Fibroblast of lung (primary cell): Measurements from ENCODE around the gene GATA5.

Experiments
- EZH2 ChIP-seq: IDR thresholded peaks from 2 replicates; pipeline ENCODE4 v1.5.1; 2012; ENCODE audit warnings: low read length, control low read depth, mild to moderate bottlenecking; ENCODE audit errors: missing control alignments
- TF ChIP-seq, protein P1 (sequence below), 2 donors: IDR thresholded peaks in 1 of 2; conservative IDR thresholded peaks in 1 of 2; 1 replicate in 1 of 2; 2 replicates in 1 of 2; pipeline ENCODE4 v1.5.1; 2011 to 2012; ENCODE audit warnings: low read length in 2 of 2, control low read depth in 1 of 2, inconsistent platforms in 1 of 2, low read depth in 1 of 2, mild to moderate bottlenecking in 1 of 2

DNA sequence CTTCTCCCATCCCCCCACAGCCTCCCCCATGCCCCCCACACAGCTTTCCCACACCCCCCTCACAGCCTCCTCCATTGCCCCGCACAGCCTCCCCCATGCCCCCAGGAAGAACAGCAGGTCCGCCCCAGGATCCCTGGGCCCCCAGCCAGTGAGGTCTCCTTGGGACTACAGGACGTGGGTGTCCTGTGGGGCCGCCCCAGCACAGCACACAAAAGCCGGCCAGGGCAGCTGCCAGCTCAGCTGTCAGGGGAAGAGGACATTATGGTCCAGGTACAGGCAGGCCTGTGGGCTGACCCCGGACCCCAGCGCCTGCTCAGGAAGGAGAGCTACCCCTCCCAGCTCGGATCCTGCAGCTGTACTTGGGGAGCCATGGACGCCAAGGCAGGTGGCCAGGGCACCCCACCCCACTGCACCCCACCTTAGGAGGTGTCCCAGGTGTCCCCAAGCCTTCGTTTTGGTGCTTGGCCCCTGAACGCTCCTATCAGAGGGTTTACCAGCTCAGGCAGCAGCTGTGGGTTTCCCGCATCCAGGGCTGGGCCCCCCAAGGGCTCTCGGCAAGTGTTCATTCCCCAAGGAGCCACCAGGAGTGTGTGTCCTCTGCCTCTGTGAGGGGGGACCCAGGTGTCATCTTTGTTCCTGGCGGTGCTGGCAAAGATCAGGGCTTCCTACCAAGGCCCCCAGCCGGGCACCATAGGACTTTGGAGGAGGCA is 42.3 kb upstream of the GATA5 start:
- TF ChIP-seq, protein P1, sequence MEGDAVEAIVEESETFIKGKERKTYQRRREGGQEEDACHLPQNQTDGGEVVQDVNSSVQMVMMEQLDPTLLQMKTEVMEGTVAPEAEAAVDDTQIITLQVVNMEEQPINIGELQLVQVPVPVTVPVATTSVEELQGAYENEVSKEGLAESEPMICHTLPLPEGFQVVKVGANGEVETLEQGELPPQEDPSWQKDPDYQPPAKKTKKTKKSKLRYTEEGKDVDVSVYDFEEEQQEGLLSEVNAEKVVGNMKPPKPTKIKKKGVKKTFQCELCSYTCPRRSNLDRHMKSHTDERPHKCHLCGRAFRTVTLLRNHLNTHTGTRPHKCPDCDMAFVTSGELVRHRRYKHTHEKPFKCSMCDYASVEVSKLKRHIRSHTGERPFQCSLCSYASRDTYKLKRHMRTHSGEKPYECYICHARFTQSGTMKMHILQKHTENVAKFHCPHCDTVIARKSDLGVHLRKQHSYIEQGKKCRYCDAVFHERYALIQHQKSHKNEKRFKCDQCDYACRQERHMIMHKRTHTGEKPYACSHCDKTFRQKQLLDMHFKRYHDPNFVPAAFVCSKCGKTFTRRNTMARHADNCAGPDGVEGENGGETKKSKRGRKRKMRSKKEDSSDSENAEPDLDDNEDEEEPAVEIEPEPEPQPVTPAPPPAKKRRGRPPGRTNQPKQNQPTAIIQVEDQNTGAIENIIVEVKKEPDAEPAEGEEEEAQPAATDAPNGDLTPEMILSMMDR (conservative IDR thresholded peaks at IDR 0.05 in 1 of 2, IDR thresholded peaks at IDR 0.05 in 1 of 2; ENCODE audit: low read depth in 1 of 2, low read length in 2 of 2), result no peak
- no peak for TF ChIP-seq EZH2
